GM12878 (cell line): ENCODE measurements around the gene CXADR. TPM values are rescaled to one million over a fixed set of nuclear protein-coding genes. Genes with fewer than 3 reads are reported as not detected.
"Not testable (repeated sequence)": the region's sequence is repeated elsewhere in the genome, so short reads cannot be mapped to it uniquely, and the experiment has no call there.

ENCODE experiments used
- ATAC-seq: fragments of 200-7000 bp; cut with Tn5 transposase; 3 replicates; pipeline ENCODE4 v1.9.1; 2020; ENCODE audit warnings: mild to moderate bottlenecking, moderate library complexity
- BruUV-seq: library from RNA; stranded (reverse); fragments of 400-500 nt; replicated peaks from 2 replicates; lab custom pipeline; 2021; lab: Mats Ljungman, UMichigan
- CTCF ChIA-PET: fragments of 300-600 bp; sonication (Branson Sonifier 250); formaldehyde crosslinking; extraction: SDS; loops from one replicate; lab custom pipeline; 2021; ENCODE audit warnings: inconsistent platforms; lab: Yijun Ruan, JAX
- POLR2A ChIA-PET: fragments of 350-600 bp; formaldehyde crosslinking; extraction: SDS; loops from one replicate; lab custom pipeline; 2021; ENCODE audit warnings: inconsistent platforms; lab: Charles Lee
- RAD21 ChIA-PET: fragments of 300-600 bp; sonication (Branson Sonifier 250); formaldehyde crosslinking; loops from one replicate; lab custom pipeline; 2023; ENCODE audit warnings: antibody characterized with exemption; ENCODE audit not compliant: unreplicated experiment; lab: Charles Lee
- SMC1A ChIA-PET: fragments of 300-600 bp; sonication (Branson Sonifier 250); formaldehyde crosslinking; loops from one replicate; lab custom pipeline; 2023; ENCODE audit not compliant: unreplicated experiment, uncharacterized antibody; lab: Charles Lee
- DNase-seq: peaks from one replicate; pipeline ENCODE4 v3.0.0-alpha.2; 2011; ENCODE audit warnings: low read depth, low spot score
- FAIRE-seq: peaks from 3 replicates; lab custom pipeline; 2011; peaks lifted over from hg19 to GRCh38; lab: Jason Lieb, UNC
- H2AFZ ChIP-seq: 2 replicates; pipeline ENCODE4 v1.6.0; 2011; ENCODE audit warnings: low read depth, low read length, control low read depth; ENCODE audit not compliant: control insufficient read depth
- H3K27ac ChIP-seq: 2 replicates; pipeline ENCODE4 v1.5.1; 2011; ENCODE audit warnings: control low read depth; ENCODE audit not compliant: control insufficient read depth, insufficient read depth
- H3K27me3 ChIP-seq, 2 experiments: replicated peaks in 1 of 2; 2 replicates each; pipeline versions ENCODE4 v1.6.0 to v1.6.1; 2011; ENCODE audit warnings: low read length in 1 of 2; ENCODE audit not compliant: control insufficient read depth in 2 of 2, insufficient read depth in 2 of 2
- H3K36me3 ChIP-seq, 2 experiments: 2 replicates each; pipeline ENCODE4 v1.5.1; 2011; ENCODE audit warnings: low read length in 1 of 2; ENCODE audit not compliant: control insufficient read depth in 2 of 2, insufficient read depth in 2 of 2
- H3K4me1 ChIP-seq: 2 replicates; pipeline ENCODE4 v1.6.1; 2011; ENCODE audit warnings: mild to moderate bottlenecking, low read length, moderate library complexity, mixed read lengths; ENCODE audit not compliant: control insufficient read depth, insufficient read depth
- H3K4me2 ChIP-seq: 2 replicates; pipeline ENCODE4 v1.6.0; 2011; ENCODE audit warnings: control low read depth; ENCODE audit not compliant: control insufficient read depth, insufficient read depth
- H3K4me3 ChIP-seq: fragments of 200-600 bp; sonication (generic); 2 replicates; pipeline ENCODE4 v1.5.1; 2016
- H3K79me2 ChIP-seq: 2 replicates; pipeline ENCODE4 v1.6.0; 2011; ENCODE audit warnings: low read length; ENCODE audit not compliant: control insufficient read depth, insufficient read depth
- H3K9ac ChIP-seq: 2 replicates; pipeline ENCODE4 v1.8.0; 2011; ENCODE audit warnings: low read length, control low read depth, mixed read lengths; ENCODE audit not compliant: control insufficient read depth, insufficient read depth
- H3K9me3 ChIP-seq: replicated peaks from 3 replicates; pipeline ENCODE4 v1.5.1; 2011; ENCODE audit warnings: mild to moderate bottlenecking, low read length; ENCODE audit not compliant: control insufficient read depth, insufficient read depth
- H4K20me1 ChIP-seq: 2 replicates; pipeline ENCODE4 v1.6.0; 2011; ENCODE audit not compliant: control insufficient read depth, insufficient read depth
- HSF1 ChIP-seq: fragments of 150-350 bp; IDR thresholded peaks from 2 replicates; pipeline ENCODE4 v1.6.1; 2014; ENCODE audit warnings: mild to moderate bottlenecking, low read depth, low read length
- KLF5 ChIP-seq: fragments of 450-650 bp; IDR thresholded peaks from 2 replicates; pipeline ENCODE4 v1.6.1; 2014; ENCODE audit warnings: mild to moderate bottlenecking; ENCODE audit not compliant: partially characterized antibody
- MYC ChIP-seq: IDR thresholded peaks from 2 replicates; pipeline ENCODE4 v1.6.1; 2011; ENCODE audit warnings: mild to moderate bottlenecking, low read length, moderate library complexity, inconsistent platforms; ENCODE audit not compliant: insufficient read depth, insufficient replicate concordance, insufficient read length, severe bottlenecking
- NKRF ChIP-seq: fragments of 450-650 bp; conservative IDR thresholded peaks from 2 replicates; pipeline ENCODE4 v1.6.1; 2017; ENCODE audit warnings: mild to moderate bottlenecking, moderate library complexity
- NR2C2 ChIP-seq: IDR thresholded peaks from 2 replicates; pipeline ENCODE4 v1.6.1; 2011; ENCODE audit warnings: borderline replicate concordance, low read depth; ENCODE audit not compliant: control insufficient read depth, insufficient read length
- PML ChIP-seq: IDR thresholded peaks from 2 replicates; pipeline ENCODE4 v1.6.1; 2012; ENCODE audit warnings: low read length, inconsistent platforms
- SKIL ChIP-seq: fragments of 450-650 bp; IDR thresholded peaks from 2 replicates; pipeline ENCODE4 v1.6.1; 2017; ENCODE audit warnings: mild to moderate bottlenecking, low read depth, inconsistent platforms; ENCODE audit not compliant: poor library complexity, severe bottlenecking
- STAT3 ChIP-seq: IDR thresholded peaks from 2 replicates; pipeline ENCODE4 v1.6.1; 2011; ENCODE audit warnings: low read depth, low read length, improper control_type of control experiment
- TCF3 ChIP-seq: IDR thresholded peaks from 2 replicates; pipeline ENCODE4 v1.6.1; 2012; ENCODE audit warnings: low read depth, mild to moderate bottlenecking, low read length, borderline replicate concordance; ENCODE audit not compliant: insufficient read depth
- ZNF687 ChIP-seq: fragments of 450-650 bp; IDR thresholded peaks from 2 replicates; pipeline ENCODE4 v1.6.1; 2017; ENCODE audit warnings: mild to moderate bottlenecking, moderate library complexity
- WGBS: methylation state at CpG from one replicate; pipeline ENCODE4 v1.1.6; 2016; ENCODE audit warnings: low lambda C conversion rate; ENCODE audit not compliant: insufficient replicate concordance, insufficient coverage; ENCODE audit errors: missing lambda C conversion rate; 5-methylcytosine and 5-hydroxymethylcytosine counted together
- in situ Hi-C: fragments of 300-500 bp; cut with MboI; formaldehyde crosslinking; loops from 9 replicates; pipeline ENCODE4 v1.14.3; 2018; ENCODE audit warnings: mixed read lengths
- intact Hi-C: fragments of 100-400 bp; cut with micrococcal nuclease; formaldehyde crosslinking; loops from one replicate; pipeline ENCODE4 v1.14.2; 2022; ENCODE audit not compliant: unreplicated experiment
- polyA plus RNA-seq, 11 experiments: library from polyadenylated mRNA; depleted of rRNA in 4 of 11; unstranded in 6 of 11; stranded (reverse) in 5 of 11; fragments of >200 nt; fragmentation: Nextera tagmentation in 4 of 11; fragmentation: Illumina TruSeq in 1 of 11; extraction: Ambion mirVana in 4 of 11; extraction: Trizol in 1 of 11; gene quantifications; 1 replicate in 1 of 11; 2 replicates in 10 of 11; pipeline versions ENCODE4 v1.2.1 to v1.2.3, GENCODE V29; 2011 to 2016; ENCODE audit warnings: inconsistent platforms in 2 of 11, missing spikeins in 2 of 11, low read depth in 1 of 11
- total RNA-seq, 4 experiments: library from RNA; depleted of rRNA in 3 of 4; stranded (reverse); fragments of >200 nt in 3 of 4; fragmentation: Illumina TruSeq in 1 of 4; extraction: Trizol in 1 of 4; gene quantifications; 2 replicates each; pipeline versions ENCODE4 v1.2.1 to v1.2.3, GENCODE V29; 2013 to 2021

The CXADR gene
- total and polyA plus RNA-seq, 10 of the 15 experiments (the other 5 are each of a cell fraction or from before 2014, with no cell fraction given) = 0.01 to 0.64 (median 0.13) TPM

GRCh38 chr21:17514124-17514845 is 1.4 kb downstream of the CXADR start (continued):
- no peak for TF ChIP-seq NKRF
- TF ChIP-seq KLF5 = no peak
- no peak for TF ChIP-seq NR2C2
- TF ChIP-seq MYC = no peak
- no peak for TF ChIP-seq STAT3
- TF ChIP-seq HSF1 = no peak
- TF ChIP-seq SKIL = no peak
- no peak for TF ChIP-seq ZNF687
- TF ChIP-seq PML = no peak
- no peak for TF ChIP-seq TCF3

GRCh38 chr21:17517008-17517407 is 4.2 kb downstream of the CXADR start:
- 24% methylated on average over 1 of the region's 1 CpG for WGBS
- intact Hi-C loops, H3K27ac ChIP-seq, ATAC-seq, H3K9ac ChIP-seq, H4K20me1 ChIP-seq, CTCF ChIA-PET, SMC1A ChIA-PET, H3K79me2 ChIP-seq, DNase-seq, BruUV-seq, RAD21 ChIA-PET, H3K4me3 ChIP-seq, H3K9me3 ChIP-seq, H2AFZ ChIP-seq, H3K4me2 ChIP-seq, POLR2A ChIA-PET, H3K27me3 ChIP-seq, H3K4me1 ChIP-seq, in situ Hi-C loops, H3K36me3 ChIP-seq: not testable (repeated sequence)
- FAIRE-seq = peak; percentile 73
